ENCODE measurements around the gene POLR2H. TPM values are rescaled to one million over a fixed set of nuclear protein-coding genes. Genes with fewer than 3 reads are reported as not detected.

Gene POLR2H
- total and polyA plus RNA-seq, 3 donors from 2014 or later, result 65.0 to 76.4 (median 72.2) TPM

DNA sequence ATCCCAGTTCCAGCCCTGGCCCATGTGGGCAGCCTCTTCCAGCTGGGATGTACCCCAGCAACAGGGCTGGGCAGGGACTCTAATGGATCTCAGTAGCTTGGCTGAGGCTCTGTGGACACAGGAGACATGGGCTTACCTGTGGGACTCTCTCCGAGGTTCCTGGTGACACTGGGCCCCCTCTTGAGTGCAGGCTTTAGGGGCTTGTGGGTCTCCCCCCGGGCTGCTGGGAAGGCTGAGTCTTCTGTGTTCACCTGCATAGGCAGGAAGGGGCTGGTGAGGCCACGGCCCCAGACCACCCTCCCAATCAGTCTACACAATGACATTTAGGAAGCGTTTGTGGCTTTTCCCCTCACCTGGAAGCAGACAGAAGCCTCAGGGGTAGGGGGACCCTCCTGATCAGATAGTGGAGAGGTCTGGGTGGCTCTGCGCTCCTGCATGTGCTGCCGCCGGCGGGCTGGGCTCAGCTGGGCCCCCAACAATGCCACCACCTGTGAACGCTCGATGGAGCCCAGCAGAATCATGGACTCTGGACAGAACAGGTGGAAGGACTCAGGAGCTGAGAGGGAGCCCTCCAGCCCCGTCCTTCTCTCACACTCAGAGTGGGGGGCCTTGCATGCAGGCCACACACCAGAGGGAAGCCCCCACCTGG lies 8.5 kb upstream of the POLR2H start:
- no peaks in the 10 kb centered on the region for H3K27me3 ChIP-seq
- H3K4me1 ChIP-seq, result peaks cover 66% of the 10 kb centered on the region
- intact Hi-C loops (cut with DNase I; ENCODE audit: low total_unique reads), result no loop called here
- no peak for DNase-seq
- no peak overlapping the region for H3K4me3 ChIP-seq
- H3K36me3 ChIP-seq (ENCODE audit: low read depth, missing control alignments), result no peaks in the 10 kb centered on the region
- no peaks in the 10 kb centered on the region for H3K9me3 ChIP-seq
- peak overlapping the region in 1 of 2 donors; percentile 56 for H3K27ac ChIP-seq
- 86 to 93% methylated on average over 8 of the region's 11 CpGs for WGBS, 2 donors
- TF ChIP-seq, protein P1, sequence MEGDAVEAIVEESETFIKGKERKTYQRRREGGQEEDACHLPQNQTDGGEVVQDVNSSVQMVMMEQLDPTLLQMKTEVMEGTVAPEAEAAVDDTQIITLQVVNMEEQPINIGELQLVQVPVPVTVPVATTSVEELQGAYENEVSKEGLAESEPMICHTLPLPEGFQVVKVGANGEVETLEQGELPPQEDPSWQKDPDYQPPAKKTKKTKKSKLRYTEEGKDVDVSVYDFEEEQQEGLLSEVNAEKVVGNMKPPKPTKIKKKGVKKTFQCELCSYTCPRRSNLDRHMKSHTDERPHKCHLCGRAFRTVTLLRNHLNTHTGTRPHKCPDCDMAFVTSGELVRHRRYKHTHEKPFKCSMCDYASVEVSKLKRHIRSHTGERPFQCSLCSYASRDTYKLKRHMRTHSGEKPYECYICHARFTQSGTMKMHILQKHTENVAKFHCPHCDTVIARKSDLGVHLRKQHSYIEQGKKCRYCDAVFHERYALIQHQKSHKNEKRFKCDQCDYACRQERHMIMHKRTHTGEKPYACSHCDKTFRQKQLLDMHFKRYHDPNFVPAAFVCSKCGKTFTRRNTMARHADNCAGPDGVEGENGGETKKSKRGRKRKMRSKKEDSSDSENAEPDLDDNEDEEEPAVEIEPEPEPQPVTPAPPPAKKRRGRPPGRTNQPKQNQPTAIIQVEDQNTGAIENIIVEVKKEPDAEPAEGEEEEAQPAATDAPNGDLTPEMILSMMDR (IDR thresholded peaks at IDR 0.05), result no peak
- no peak for TF ChIP-seq POLR2A (IDR thresholded peaks at IDR 0.05)

DNA sequence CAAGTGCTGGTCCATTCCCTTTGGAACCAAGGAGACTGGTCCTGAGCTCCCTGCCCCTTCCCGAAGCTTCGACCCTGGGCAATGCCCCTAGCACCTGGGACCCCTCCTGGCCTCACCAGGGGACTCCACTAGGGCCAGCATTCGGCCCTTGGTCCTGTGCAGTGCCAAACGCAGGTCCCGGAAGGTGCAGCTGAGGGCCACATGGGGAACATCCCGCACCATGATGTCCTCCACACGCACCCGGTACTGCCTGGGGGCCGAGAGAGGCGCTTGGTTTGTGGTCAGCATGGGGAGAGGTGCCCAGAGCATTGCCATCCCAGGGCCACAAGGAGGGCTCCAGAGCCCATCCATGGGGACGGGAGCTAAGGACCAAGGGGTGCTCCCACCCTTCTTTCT lies 8.0 kb upstream of the POLR2H start:
- Histone ChIP-seq H3K9me3 (no peaks in the 10 kb centered on the region), H3K4me3 (no peak overlapping the region), H3K4me1 (peaks cover 66% of the 10 kb centered on the region), H3K36me3 (ENCODE audit: low read depth, missing control alignments) (no peaks in the 10 kb centered on the region), H3K27ac (no peak overlapping the region), H3K27me3 (no peaks in the 10 kb centered on the region)
- WGBS, 2 donors, result 89 to 90% methylated on average over 2 to 6 of the region's 11 CpGs
- intact Hi-C loops (cut with DNase I; ENCODE audit: low total_unique reads), result no loop called here
- TF ChIP-seq POLR2A (IDR thresholded peaks at IDR 0.05), result no peak
- TF ChIP-seq, protein P1 (IDR thresholded peaks at IDR 0.05), result no peak
- no peak for DNase-seq

DNA sequence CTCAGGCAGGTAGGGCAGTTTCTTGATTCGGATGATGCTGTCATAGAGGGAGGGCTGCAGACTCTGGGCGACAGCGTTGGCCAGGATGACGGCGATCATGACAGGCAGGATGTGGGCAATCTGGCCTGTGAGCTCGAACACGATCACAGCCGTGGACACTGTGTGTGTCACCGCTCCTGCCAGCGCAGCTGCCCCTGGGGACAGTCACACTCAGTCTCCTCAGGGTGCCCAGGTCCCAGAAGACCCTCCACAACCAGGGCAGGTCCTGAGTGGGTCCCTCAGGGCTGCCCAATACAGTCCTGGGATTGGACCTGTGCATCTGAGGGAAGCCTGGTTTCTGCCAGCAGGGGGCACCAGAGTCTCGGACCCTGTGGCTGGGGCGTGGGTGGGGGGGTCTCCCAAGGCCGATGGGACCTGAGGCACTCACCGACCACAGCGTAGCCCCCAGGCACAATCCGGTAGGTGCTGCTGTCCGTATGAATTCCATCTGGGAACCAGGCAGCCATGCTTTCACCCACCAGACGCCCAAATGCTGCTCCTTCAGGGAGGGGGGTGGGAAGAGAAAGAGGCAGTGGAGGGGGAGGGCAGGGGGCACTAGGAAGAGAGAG lies 7.3 kb upstream of the POLR2H start:
- Histone ChIP-seq H3K4me3 (no peak overlapping the region), H3K4me1 (peaks cover 66% of the 10 kb centered on the region), H3K27ac (no peak overlapping the region), H3K36me3 (ENCODE audit: low read depth, missing control alignments) (no peaks in the 10 kb centered on the region), H3K27me3 (no peaks in the 10 kb centered on the region), H3K9me3 (no peaks in the 10 kb centered on the region)
- intact Hi-C loops (cut with DNase I; ENCODE audit: low total_unique reads), result no loop called here
- 73 to 100% methylated on average over 3 to 18 of the region's 18 CpGs for WGBS, 2 donors
- TF ChIP-seq, protein P1 (IDR thresholded peaks at IDR 0.05), result peak in 2 of 3 experiments; percentile 43 to 64
- no peak for TF ChIP-seq POLR2A (IDR thresholded peaks at IDR 0.05)
- DNase-seq, result peak; percentile 70

DNA sequence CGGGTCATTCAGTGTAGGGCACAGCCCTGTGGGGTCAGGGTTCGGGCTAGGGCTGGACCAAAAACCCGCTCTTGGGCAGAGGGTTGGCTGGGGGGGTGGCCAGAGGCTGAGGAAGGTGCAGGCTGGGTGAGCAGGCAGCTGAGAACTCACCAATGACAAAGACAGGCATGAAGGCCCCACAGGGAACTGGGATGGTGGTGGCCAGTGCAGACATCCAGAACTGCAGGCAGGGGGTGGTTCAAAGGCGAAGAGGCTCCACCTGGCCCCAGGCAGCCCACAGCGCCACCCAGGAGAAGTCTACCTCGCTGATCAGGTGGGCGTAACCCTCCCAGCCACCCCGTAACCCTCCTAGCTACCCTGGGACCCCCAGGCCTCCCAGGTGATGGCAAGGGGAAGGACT lies 6.8 kb upstream of the POLR2H start:
- peak overlapping the region in 1 of 2 donors; percentile 8 for H3K27ac ChIP-seq
- intact Hi-C loops (cut with DNase I; ENCODE audit: low total_unique reads), result no loop called here
- H3K4me1 ChIP-seq, result peaks cover 66% of the 10 kb centered on the region
- no peaks in the 10 kb centered on the region for H3K9me3 ChIP-seq
- H3K27me3 ChIP-seq, result no peaks in the 10 kb centered on the region
- H3K36me3 ChIP-seq (ENCODE audit: low read depth, missing control alignments), result no peaks in the 10 kb centered on the region
- WGBS, 2 donors, result 81 to 89% methylated on average over 7 to 8 of the region's 8 CpGs
- DNase-seq, result no peak
- no peak overlapping the region for H3K4me3 ChIP-seq
- TF ChIP-seq, protein P1 (IDR thresholded peaks at IDR 0.05), result no peak
- TF ChIP-seq POLR2A (IDR thresholded peaks at IDR 0.05), result no peak
